A204.1 (cell line): Measurements from ENCODE around the gene UBE2D1.

Experiments
- FAIRE-seq: peaks from 2 replicates; lab custom pipeline; 2012; peaks lifted over from hg19 to GRCh38; lab: Jason Lieb, UNC

The UBE2D1 gene

GRCh38 chr10:58341422-58341821 lies 6.6 kb downstream of the UBE2D1 start:
- no peak for FAIRE-seq

GRCh38 chr10:58341947-58342346 lies 7.1 kb downstream of the UBE2D1 start:
- no peak for FAIRE-seq

DNA sequence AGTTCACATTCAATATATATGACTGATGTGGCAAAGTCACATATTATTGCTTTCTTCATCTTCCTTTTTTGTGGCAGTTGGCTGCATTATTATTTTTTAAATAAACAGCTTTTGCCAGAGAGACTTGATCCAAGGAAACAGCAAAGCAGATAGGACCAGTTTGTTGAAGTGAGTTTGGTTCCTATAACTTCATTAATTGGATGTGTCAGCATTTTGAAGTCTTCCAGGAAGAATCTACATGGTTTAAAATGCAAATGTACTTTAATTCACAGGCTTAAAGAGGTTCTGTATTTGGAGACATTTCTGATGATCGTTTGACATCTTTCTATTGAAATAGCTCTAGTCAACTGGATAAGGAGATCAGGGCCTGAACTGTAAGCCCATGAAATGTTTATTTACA lies 13.2 kb downstream of the UBE2D1 start:
- FAIRE-seq = no peak

- FAIRE-seq = no peak
These were observed 13.8 kb downstream of the UBE2D1 start for GRCh38 chr10:58348571-58349033.

GRCh38 chr10:58350023-58350422 lies 15.2 kb downstream of the UBE2D1 start:
- FAIRE-seq = no peak

DNA sequence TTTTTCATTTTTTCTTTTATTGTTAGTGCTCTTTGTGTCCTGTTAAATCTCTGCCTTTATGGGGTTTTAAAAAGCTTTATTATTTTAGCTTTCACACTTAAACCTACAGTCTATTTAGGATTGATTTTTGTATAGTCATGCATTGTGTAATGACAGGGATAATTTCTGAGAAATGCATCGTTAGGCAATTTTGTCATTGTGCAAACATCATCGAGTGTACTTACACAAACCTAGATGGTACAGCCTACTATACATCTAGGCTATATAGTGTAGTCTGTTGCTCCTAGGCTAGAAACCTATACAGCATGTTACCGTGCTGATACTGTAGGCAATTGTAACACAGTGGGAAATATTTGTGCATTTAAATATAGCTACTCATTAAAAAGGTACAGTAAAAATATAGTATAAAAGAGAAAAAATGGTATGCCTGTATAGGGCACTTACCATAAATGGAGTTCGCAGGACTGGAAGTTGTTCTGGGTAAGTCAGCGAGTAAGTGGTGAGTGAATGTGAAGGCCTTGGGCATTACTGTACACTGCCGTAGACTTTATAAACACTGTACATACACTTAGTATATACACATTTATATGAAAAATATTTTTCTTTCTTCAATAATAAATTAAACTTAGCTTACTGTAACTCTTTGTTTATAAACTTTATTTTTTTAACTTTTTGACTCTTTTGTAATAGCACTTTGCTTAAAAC lies 16.0 kb downstream of the UBE2D1 start:
- peak; percentile 68 for FAIRE-seq

DNA sequence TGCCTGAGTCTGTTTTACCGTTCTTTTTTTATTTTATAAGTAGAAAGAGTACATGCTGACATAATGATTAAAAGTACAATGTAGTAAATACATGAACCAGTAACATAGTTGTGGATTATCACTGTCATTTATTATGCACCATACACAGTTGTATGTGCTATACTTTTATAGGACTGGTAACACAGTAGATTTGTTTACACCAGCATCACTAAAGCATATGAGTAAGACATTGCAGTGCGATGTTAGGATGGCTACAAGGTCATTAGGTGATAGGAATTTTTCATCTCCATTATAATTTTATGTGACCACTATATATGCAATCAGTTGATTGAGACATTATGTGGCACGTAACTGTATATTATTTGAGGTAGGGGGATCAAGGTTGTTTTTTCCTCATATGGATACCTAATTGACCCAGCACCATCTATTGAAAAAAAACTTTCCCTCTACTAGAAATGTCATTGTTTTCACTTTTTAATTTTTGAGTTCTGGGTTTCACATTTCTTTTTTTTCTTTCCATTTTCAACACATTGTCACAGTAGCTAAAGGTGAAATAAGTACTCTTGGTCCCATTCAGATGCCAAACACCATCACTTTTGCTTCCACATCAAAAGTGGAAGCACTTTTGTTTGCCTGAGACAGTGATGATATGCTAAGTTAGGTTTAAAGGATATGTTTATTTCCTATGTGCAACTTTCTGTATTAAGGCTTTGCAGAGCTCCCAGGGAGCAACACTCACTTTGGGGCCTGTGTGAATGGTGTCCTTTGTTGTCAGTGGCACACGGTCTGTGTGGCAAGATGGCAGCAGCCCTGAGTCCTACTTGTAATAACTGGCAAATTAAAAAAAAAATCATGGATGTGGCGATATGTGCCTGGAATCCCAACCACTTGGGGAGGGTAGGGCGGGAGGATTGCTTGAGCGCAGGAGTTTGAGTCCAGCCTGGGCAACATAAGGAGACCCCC lies 17.1 kb downstream of the UBE2D1 start:
- FAIRE-seq = no peak

- FAIRE-seq = no peak
These were observed 18.3 kb downstream of the UBE2D1 start for GRCh38 chr10:58352956-58353610.

DNA sequence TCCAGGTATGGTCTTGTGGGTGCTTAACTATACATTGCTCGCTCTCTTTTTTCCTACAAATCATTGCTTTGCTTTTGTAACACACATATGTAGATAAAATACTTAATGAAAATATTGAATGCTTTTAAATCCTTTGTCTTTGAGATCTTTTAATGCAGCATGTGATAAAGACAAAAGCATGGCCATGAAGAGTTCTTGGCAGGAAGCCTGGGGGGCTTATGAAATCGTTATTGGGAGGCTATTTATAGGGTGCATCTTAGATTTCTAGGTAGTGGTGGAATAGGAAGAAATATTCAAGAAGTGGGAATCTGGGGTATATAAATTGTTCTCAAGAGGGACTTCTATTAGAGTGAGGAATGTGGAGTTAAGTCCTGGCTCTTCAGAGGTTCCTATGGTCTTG lies 21.9 kb downstream of the UBE2D1 start:
- FAIRE-seq = no peak

DNA sequence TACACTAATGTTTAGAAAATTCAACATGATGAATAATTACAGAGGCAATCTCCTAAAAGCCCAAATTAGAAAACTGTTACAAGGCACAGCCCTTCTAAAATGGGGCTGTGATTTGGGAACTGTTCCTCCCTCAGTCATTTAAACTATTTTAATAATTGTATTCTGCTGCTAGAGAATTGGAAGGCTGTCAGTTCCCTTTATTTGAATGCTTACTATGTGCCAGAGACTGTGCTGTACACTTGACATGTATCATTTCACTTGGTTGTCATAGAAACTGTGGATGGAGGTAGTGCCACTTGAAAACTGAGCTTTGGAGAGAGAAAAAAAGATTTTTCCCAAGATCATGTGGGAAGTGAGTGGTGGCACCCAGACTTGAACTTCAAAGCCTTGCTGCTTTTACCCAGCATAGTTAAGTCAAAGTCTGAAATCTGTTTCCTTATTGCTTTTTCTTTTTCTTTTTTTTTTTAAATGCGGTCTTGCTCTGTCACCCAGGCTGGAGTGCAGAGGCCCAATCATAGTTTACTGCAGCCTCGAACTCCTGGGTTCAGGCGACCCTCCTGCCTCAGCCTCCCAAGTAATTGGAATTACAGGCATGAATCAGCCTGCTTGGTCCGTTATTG lies 23.6 kb downstream of the UBE2D1 start:
- no peak for FAIRE-seq

- FAIRE-seq = no peak
These were observed 24.1 kb downstream of the UBE2D1 start for GRCh38 chr10:58358947-58359346.

DNA sequence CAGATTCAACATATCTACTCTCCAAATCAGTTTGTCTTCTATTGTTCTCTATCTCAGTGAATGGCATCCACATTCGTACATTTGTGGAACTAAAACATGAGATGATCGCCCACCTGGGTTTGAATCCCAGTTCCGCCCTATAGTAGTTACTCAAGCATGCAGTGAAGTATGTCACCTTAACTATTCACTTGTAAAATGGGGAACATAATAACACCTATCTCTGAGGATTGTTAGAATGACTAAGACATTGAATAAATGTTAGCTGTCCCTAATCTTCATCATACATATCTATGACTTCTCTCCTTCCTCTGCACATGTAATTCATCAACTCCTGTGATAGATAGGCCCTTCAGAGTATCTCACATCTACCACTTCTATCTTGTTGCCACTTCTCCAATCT lies 24.7 kb downstream of the UBE2D1 start:
- FAIRE-seq = no peak

- no peak for FAIRE-seq
These were observed 25.7 kb downstream of the UBE2D1 start for GRCh38 chr10:58360412-58361004.

- FAIRE-seq = no peak
These were observed 26.5 kb downstream of the UBE2D1 start for GRCh38 chr10:58361353-58361752.

- FAIRE-seq = peak; percentile 78
These were observed 27.4 kb downstream of the UBE2D1 start for GRCh38 chr10:58362027-58362789.

GRCh38 chr10:58367069-58367468 lies 32.3 kb downstream of the UBE2D1 start:
- FAIRE-seq = no peak

- no peak for FAIRE-seq
These were observed 36.7 kb downstream of the UBE2D1 start for GRCh38 chr10:58371473-58371872.

- no peak for FAIRE-seq
These were observed 38.0 kb downstream of the UBE2D1 start for GRCh38 chr10:58372607-58373441.

GRCh38 chr10:58373442-58373827 lies 38.6 kb downstream of the UBE2D1 start:
- FAIRE-seq = no peak

DNA sequence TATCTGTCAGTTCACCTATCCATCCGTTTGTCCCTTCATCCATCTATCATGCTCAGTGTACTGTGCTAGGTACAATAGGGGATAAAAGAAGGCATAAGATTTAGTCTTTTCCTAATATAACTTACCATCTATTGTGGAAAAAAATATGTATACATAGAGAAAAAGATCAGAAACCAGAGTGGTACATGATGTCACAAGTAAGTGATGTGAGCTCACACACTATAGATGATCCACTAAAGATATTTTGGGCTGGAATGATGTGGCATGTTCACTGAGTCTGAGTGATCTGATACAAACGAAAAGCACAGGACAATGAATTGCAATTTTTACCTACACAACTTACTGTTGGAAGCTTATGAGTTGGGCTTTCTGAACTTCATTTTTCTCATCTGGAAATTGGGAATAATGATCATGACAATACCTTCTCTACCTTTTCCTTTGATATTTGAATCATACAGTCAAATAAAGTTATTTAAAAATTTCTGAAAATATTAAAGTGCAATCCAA lies 47.7 kb downstream of the UBE2D1 start:
- no peak for FAIRE-seq
